Muscle of leg (tissue), 11 donors: ENCODE results near the gene CTNNA2. TPM values are rescaled to one million over a fixed set of nuclear protein-coding genes. Genes with fewer than 3 reads are reported as not detected.
A peak's percentile ranks its signal among the peaks of the same experiment; 100 is the strongest.

ENCODE experiments used
- DNase-seq: peaks from one replicate; pipeline ENCODE4 v3.0.0; 2013
- H3K27ac ChIP-seq: one replicate; pipeline ENCODE4 v1.5.1; 2013; ENCODE audit warnings: mild to moderate bottlenecking, low read length, control low read depth
- H3K27me3 ChIP-seq: one replicate; pipeline ENCODE4 v1.6.1; 2013; ENCODE audit warnings: low read length; ENCODE audit not compliant: control insufficient read depth, insufficient read depth
- H3K36me3 ChIP-seq: one replicate; pipeline ENCODE4 v1.6.1; 2013; ENCODE audit warnings: low read length; ENCODE audit not compliant: control insufficient read depth, insufficient read depth
- H3K4me1 ChIP-seq: one replicate; pipeline ENCODE4 v1.6.1; 2013; ENCODE audit warnings: low read length; ENCODE audit not compliant: control insufficient read depth, insufficient read depth
- H3K4me3 ChIP-seq: one replicate; pipeline ENCODE4 v1.5.1; 2013; ENCODE audit warnings: low read length, control low read depth
- H3K9me3 ChIP-seq: replicated peaks from 2 replicates; pipeline ENCODE4 v1.6.1; 2013; ENCODE audit warnings: low read depth, low read length; ENCODE audit not compliant: control insufficient read depth
- WGBS: methylation state at CpG from one replicate; pipeline ENCODE4 v1.1.5; 2013; ENCODE audit warnings: missing lambda C conversion rate; ENCODE audit not compliant: insufficient coverage; 5-methylcytosine and 5-hydroxymethylcytosine counted together
- polyA plus RNA-seq, 8 donors: library from polyadenylated mRNA; unstranded; fragments of 120-200 nt; gene quantifications; one replicate each; pipeline versions ENCODE4 v1.2.1 to v1.2.3, GENCODE V29; 2013; ENCODE audit warnings: inconsistent platforms in 1 of 8, low replicate concordance in 1 of 8; ENCODE audit not compliant: insufficient read length in 8 of 8, insufficient read depth in 1 of 8
- total RNA-seq: library from RNA; stranded (reverse); fragments of 120-200 nt; gene quantifications from one replicate; pipeline ENCODE4 v1.2.4, GENCODE V29; 2013

CTNNA2 gene
- total and polyA plus RNA-seq, 9 donors = 0.28 to 1.0 (median 0.69) TPM

DNA sequence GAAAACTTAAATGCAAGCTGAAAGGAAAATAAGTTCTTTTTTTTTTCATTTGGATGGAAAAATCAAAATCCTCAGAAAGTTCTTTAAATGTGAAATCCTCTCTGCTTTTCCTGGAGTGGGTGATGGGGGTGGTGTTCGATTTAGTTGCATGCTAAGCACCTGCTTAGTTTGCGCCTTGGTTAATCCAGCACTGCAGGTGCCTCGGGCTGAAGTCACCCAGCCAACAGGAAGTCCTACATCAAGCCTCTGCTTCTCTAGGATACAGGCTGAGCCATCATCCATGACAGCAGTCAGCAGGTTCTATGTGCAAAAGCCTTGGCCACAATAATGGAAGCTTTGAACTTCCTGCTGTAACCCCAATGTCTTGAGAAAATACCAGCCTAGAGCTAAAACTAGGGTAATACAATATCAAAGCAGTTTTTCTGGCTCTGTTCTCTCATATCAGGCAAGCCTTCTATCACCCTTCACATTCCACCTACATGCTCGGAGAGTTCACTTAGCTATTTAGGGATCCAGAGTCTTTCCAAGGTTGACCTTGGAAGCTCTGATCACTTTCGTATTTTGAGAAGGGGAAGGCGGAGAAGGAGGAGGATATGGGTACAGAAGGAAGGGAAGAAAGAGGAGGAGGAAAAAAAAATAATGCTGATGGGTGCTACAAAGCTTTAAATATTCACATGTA lies 907.8 kb downstream of the CTNNA2 start:
- H3K4me3 ChIP-seq = no peak overlapping the region
- no peak overlapping the region for H3K27ac ChIP-seq
- DNase-seq = no peak
- H3K4me1 ChIP-seq = no peaks in the 10 kb centered on the region
- H3K36me3 ChIP-seq = no peaks in the 10 kb centered on the region
- WGBS = 79% methylated on average over 2 of the region's 6 CpGs
- no peaks in the 10 kb centered on the region for H3K27me3 ChIP-seq
- H3K9me3 ChIP-seq = no peaks in the 10 kb centered on the region

- no peak overlapping the region for H3K27ac ChIP-seq
- WGBS = no CpG with 5 or more reads among the region's 2 CpGs
- H3K36me3 ChIP-seq = no peaks in the 10 kb centered on the region
- DNase-seq = no peak
- no peaks in the 10 kb centered on the region for H3K9me3 ChIP-seq
- no peak overlapping the region for H3K4me3 ChIP-seq
- H3K27me3 ChIP-seq = no peaks in the 10 kb centered on the region
- H3K4me1 ChIP-seq = no peaks in the 10 kb centered on the region
These were observed 916.4 kb downstream of the CTNNA2 start for GRCh38 chr2:80429251-80429650.

GRCh38 chr2:80437959-80438358 lies 925.1 kb downstream of the CTNNA2 start:
- no peaks in the 10 kb centered on the region for H3K36me3 ChIP-seq
- DNase-seq = no peak
- H3K27me3 ChIP-seq = no peaks in the 10 kb centered on the region
- H3K4me3 ChIP-seq = no peak overlapping the region
- no peaks in the 10 kb centered on the region for H3K4me1 ChIP-seq
- 88% methylated on average over 5 of the region's 5 CpGs for WGBS
- no peaks in the 10 kb centered on the region for H3K9me3 ChIP-seq
- H3K27ac ChIP-seq = no peak overlapping the region

DNA sequence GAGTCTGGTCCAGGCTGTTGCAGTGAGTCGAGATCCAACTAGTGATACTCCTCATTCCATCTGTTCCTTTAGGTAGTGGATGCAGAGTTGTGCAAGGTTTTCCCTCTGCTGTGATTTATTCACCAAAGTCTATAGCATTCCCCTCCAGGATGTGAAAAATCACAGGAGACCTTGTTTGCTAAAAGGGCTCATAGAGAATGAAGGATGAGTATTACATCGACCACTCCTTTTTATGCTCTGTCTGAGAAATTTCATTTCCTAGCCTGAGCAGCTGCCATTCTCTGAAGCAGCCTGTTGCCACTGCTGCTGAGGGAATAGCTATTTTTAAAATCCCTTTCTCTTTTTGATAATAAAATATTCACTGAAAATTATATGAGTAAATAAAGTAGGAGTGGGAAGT lies 925.8 kb downstream of the CTNNA2 start:
- WGBS = no CpG with 5 or more reads among the region's 2 CpGs

GRCh38 chr2:80454628-80455027 lies 941.8 kb downstream of the CTNNA2 start:
- H3K4me1 ChIP-seq = no peaks in the 10 kb centered on the region
- H3K27ac ChIP-seq = no peak overlapping the region
- no peaks in the 10 kb centered on the region for H3K9me3 ChIP-seq
- H3K27me3 ChIP-seq = no peaks in the 10 kb centered on the region
- no peaks in the 10 kb centered on the region for H3K36me3 ChIP-seq
- H3K4me3 ChIP-seq = no peak overlapping the region
- DNase-seq = peak; percentile 21
- 66% methylated on average over 6 of the region's 7 CpGs for WGBS

More for the DNA sequence above, 925.8 kb downstream of the CTNNA2 start:
- no peaks in the 10 kb centered on the region for H3K4me1 ChIP-seq
- no peak overlapping the region for H3K4me3 ChIP-seq
- H3K9me3 ChIP-seq = no peaks in the 10 kb centered on the region
- DNase-seq = no peak
- no peaks in the 10 kb centered on the region for H3K27me3 ChIP-seq
- no peaks in the 10 kb centered on the region for H3K36me3 ChIP-seq
- H3K27ac ChIP-seq = no peak overlapping the region

- no peaks in the 10 kb centered on the region for H3K27me3 ChIP-seq
- no peak overlapping the region for H3K4me3 ChIP-seq
- H3K9me3 ChIP-seq = no peaks in the 10 kb centered on the region
- H3K36me3 ChIP-seq = no peaks in the 10 kb centered on the region
- no CpG with 5 or more reads among the region's 5 CpGs for WGBS
- no peaks in the 10 kb centered on the region for H3K4me1 ChIP-seq
- H3K27ac ChIP-seq = no peak overlapping the region
- no peak for DNase-seq
These were observed 946.2 kb downstream of the CTNNA2 start for GRCh38 chr2:80459028-80459427.

DNA sequence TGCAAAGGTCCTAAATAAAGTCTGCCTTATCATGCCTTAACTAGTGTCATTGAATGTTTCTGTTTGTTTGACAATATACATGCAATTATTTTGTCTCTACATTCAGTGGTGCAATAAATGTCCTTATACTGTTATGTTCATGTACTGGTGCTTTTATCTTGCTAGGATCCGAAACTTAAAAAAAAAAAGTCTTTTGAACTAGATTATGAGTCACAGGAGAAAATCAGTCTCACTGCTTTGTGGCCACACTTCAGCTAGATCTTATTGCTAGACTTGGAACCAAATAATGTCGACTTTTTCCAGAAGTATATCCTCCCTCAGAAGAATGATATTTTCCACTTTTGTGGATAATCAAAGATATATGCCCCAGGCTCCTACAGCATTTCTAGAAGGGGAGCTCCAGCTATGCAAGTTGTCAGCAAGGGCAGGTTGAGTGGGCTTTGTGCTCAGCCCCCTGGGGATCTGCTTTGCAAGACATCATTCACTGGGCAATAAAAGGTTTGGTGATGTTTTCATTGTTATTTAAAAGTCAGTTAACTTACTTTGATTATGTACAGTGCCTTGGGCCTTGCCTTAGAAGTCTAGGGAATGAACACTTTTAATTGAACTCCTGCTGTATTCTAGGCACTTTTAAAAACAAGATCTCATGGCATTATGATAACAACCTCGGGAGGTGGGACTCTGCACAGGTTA lies 948.8 kb downstream of the CTNNA2 start:
- no peaks in the 10 kb centered on the region for H3K36me3 ChIP-seq
- H3K27ac ChIP-seq = no peak overlapping the region
- no peak for DNase-seq
- no peak overlapping the region for H3K4me3 ChIP-seq
- no peaks in the 10 kb centered on the region for H3K27me3 ChIP-seq
- no peaks in the 10 kb centered on the region for H3K4me1 ChIP-seq
- no peaks in the 10 kb centered on the region for H3K9me3 ChIP-seq
- no CpG with 5 or more reads among the region's 3 CpGs for WGBS

DNA sequence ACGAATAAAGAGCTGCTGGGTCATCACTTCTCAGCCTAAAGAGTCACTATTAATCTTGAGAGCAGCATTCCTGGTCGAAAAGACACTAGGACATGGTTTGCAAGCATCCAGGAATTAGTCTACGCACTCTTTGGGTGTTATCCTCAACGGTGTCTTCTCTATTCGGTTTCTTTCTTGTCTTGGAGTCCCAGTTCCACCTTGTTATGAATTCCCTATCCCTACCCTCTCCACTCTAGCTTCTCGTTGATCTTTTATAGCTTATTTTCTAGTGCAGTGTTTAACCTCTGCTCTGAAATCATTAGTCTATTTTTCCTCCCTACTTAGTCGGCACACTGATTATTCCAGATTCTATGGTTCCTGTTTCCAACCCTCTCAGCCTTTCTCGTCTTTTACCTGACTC lies 949.8 kb downstream of the CTNNA2 start:
- no peaks in the 10 kb centered on the region for H3K9me3 ChIP-seq
- no peaks in the 10 kb centered on the region for H3K36me3 ChIP-seq
- no peak overlapping the region for H3K4me3 ChIP-seq
- no peak for DNase-seq
- H3K27ac ChIP-seq = no peak overlapping the region
- H3K4me1 ChIP-seq = no peaks in the 10 kb centered on the region
- H3K27me3 ChIP-seq = no peaks in the 10 kb centered on the region
- WGBS = 86% methylated on average over 7 of the region's 8 CpGs

DNA sequence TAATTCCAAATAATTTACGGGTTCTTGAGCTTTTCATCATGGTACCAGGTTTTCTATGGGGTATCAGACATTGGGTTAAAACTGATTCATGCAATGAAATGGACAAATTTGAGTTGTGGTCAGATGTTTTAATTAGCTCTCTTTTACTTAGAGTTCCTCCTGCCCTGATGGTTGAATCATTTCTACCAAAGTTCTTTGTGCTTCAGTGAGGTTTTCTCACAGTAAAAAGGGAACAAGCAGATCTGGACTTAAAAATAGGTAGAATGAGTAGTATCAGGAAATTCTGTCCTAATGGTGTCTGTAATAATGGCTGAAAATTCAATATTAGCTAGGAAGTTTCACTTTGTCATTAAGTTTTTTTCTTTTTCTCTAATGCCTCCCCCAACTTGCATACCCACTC lies 951.4 kb downstream of the CTNNA2 start:
- Histone ChIP-seq H3K4me3 (no peak overlapping the region), H3K27me3 (no peaks in the 10 kb centered on the region), H3K36me3 (no peaks in the 10 kb centered on the region), H3K9me3 (no peaks in the 10 kb centered on the region), H3K27ac (no peak overlapping the region), H3K4me1 (no peaks in the 10 kb centered on the region)
- no peak for DNase-seq
- WGBS = no CpG with 5 or more reads among the region's 1 CpG

GRCh38 chr2:80467262-80467811 lies 954.5 kb downstream of the CTNNA2 start:
- WGBS = no CpG with 5 or more reads among the region's 3 CpGs
- H3K4me1 ChIP-seq = no peaks in the 10 kb centered on the region
- no peak overlapping the region for H3K4me3 ChIP-seq

More at GRCh38 chr2:80467262-80467811, 954.5 kb downstream of the CTNNA2 start:
- DNase-seq = no peak
- H3K36me3 ChIP-seq = no peaks in the 10 kb centered on the region
- H3K27ac ChIP-seq = no peak overlapping the region
- H3K9me3 ChIP-seq = no peaks in the 10 kb centered on the region
- H3K27me3 ChIP-seq = no peaks in the 10 kb centered on the region
